PFSK-1 (cell line): ENCODE data around the gene NDRG2.

Experiments
- FOXP2 ChIP-seq: optimal IDR thresholded peaks from 2 replicates; pipeline ENCODE3; 2011; ENCODE audit warnings: borderline replicate concordance, control low read depth, inconsistent platforms; ENCODE audit not compliant: insufficient read depth; ENCODE audit errors: extremely low read length, extremely low read depth
- POLR2AphosphoS5 ChIP-seq: IDR thresholded peaks from 2 replicates; pipeline ENCODE4 v1.6.1; 2012; ENCODE audit warnings: low read depth, mild to moderate bottlenecking, control low read depth, low read length, moderate library complexity
- REST ChIP-seq, 2 experiments: IDR thresholded peaks; 2 replicates each; pipeline versions ENCODE4 v1.6.1 to v1.8.0; 2011 to 2012; ENCODE audit warnings: low read depth in 2 of 2, low read length in 2 of 2, control low read depth in 1 of 2, inconsistent platforms in 1 of 2, mild to moderate bottlenecking in 1 of 2, moderate library complexity in 1 of 2; ENCODE audit not compliant: insufficient read depth in 1 of 2
- SIN3A ChIP-seq: IDR thresholded peaks from 2 replicates; pipeline ENCODE4 v1.6.1; 2012; ENCODE audit warnings: mild to moderate bottlenecking, low read length, moderate library complexity, borderline replicate concordance; ENCODE audit not compliant: insufficient read depth
- TAF1 ChIP-seq: IDR thresholded peaks from 2 replicates; pipeline ENCODE4 v1.6.1; 2012; ENCODE audit warnings: low read length, control low read depth, borderline replicate concordance; ENCODE audit not compliant: insufficient read depth

NDRG2 gene

GRCh38 chr14:21066882-21067502 lies 42.1 kb upstream of the NDRG2 start:
- TF ChIP-seq POLR2AphosphoS5, result no peak
- no peak for TF ChIP-seq REST (IDR thresholded peaks at IDR 0.05; ENCODE audit: insufficient read depth in 1 of 2, low read depth in 2 of 2, low read length in 2 of 2)
- TF ChIP-seq TAF1, result no peak
- TF ChIP-seq SIN3A, result no peak

- no peak for TF ChIP-seq FOXP2
- no peak for TF ChIP-seq SIN3A
- TF ChIP-seq TAF1, result no peak
- TF ChIP-seq REST (IDR thresholded peaks at IDR 0.05; ENCODE audit: insufficient read depth in 1 of 2, low read depth in 2 of 2, low read length in 2 of 2), result no peak
- TF ChIP-seq POLR2AphosphoS5, result no peak
Measured at GRCh38 chr14:21063479-21063878, 38.6 kb upstream of the NDRG2 start.

- TF ChIP-seq REST (IDR thresholded peaks at IDR 0.05; ENCODE audit: insufficient read depth in 1 of 2, low read depth in 2 of 2, low read length in 2 of 2) (no peak), FOXP2 (no peak), TAF1 (no peak), POLR2AphosphoS5 (no peak), SIN3A (no peak)
Measured at GRCh38 chr14:21061347-21061668, 36.4 kb upstream of the NDRG2 start.

- TF ChIP-seq TAF1 (no peak), SIN3A (no peak), POLR2AphosphoS5 (no peak), REST (IDR thresholded peaks at IDR 0.05; ENCODE audit: insufficient read depth in 1 of 2, low read depth in 2 of 2, low read length in 2 of 2) (no peak), FOXP2 (no peak)
Measured at GRCh38 chr14:21060614-21061346, 35.9 kb upstream of the NDRG2 start.
